Coronary artery (tissue), 2 donors: Measurements from ENCODE around the gene SLC13A1.

Experiments
- DNase-seq: peaks from one replicate; pipeline ENCODE4 v3.0.0-alpha.2; 2017; ENCODE audit warnings: low spot score
- H3K27ac ChIP-seq, 2 donors: fragments of 200-600 bp; sonication (generic); one replicate each; pipeline ENCODE4 v1.5.1; 2016 to 2019
- H3K4me3 ChIP-seq: fragments of 200-600 bp; sonication (generic); 2 replicates; pipeline ENCODE4 v1.5.1; 2016; ENCODE audit warnings: mild to moderate bottlenecking, moderate library complexity
- TF ChIP-seq, protein P1 (sequence below): fragments of 200-600 bp; sonication (generic); IDR thresholded peaks from one replicate; pipeline ENCODE4 v1.5.1; 2019; ENCODE audit warnings: antibody characterized with exemption

Gene SLC13A1

DNA sequence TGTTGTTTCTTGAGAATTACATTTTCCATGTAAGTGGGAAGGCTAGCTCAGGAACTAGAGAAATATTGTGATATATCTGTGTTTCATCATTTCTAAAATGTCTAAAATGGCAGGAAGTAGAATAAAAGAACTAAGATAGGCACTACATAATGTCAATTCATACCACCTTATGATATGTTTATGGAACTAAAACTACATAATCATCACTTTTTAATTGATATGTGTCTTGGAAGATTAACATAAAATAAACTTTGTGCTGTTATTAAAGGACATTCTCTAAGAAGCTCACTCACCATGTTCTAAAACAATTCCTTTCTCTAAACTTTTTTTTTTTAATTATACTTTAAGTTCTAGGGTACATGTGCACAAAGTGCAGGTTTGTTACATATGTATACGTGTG is 120.7 kb downstream of the SLC13A1 start:
- H3K27ac ChIP-seq, result no peak overlapping the region
- H3K4me3 ChIP-seq, result no peak overlapping the region
- TF ChIP-seq, protein P1, sequence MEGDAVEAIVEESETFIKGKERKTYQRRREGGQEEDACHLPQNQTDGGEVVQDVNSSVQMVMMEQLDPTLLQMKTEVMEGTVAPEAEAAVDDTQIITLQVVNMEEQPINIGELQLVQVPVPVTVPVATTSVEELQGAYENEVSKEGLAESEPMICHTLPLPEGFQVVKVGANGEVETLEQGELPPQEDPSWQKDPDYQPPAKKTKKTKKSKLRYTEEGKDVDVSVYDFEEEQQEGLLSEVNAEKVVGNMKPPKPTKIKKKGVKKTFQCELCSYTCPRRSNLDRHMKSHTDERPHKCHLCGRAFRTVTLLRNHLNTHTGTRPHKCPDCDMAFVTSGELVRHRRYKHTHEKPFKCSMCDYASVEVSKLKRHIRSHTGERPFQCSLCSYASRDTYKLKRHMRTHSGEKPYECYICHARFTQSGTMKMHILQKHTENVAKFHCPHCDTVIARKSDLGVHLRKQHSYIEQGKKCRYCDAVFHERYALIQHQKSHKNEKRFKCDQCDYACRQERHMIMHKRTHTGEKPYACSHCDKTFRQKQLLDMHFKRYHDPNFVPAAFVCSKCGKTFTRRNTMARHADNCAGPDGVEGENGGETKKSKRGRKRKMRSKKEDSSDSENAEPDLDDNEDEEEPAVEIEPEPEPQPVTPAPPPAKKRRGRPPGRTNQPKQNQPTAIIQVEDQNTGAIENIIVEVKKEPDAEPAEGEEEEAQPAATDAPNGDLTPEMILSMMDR, result no peak
- DNase-seq, result no peak

DNA sequence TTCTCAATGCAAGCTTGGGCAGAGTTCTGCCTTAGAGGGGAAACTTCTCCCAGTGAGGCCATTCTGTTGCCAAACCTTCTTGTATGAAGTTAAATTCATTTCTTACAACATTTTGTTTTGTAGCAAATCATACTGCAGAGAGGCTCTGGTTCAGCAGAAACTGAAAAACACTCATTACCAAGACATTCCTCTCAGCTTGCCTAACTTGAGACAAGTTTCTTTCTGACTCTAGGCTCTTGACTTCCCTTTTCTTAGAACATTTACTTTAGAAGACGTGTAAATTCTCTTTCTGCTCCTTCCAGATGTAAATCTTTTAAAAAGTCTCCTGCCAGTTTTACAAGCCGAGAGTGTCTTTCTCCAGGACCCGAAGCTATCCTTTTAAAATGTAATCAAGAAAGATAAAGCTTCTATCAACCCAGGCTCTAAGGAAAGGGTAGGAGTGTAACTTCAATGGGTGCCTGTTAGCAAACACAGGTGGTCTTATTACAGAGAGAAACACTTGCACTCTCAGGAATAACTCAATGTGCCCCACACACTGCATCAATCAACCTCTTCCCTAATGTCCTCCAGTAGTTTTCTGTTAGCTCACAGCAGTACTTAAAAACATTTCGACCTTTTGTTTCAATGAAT is 123.8 kb downstream of the SLC13A1 start:
- H3K4me3 ChIP-seq, result no peak overlapping the region
- TF ChIP-seq, protein P1, result no peak
- H3K27ac ChIP-seq, result no peak overlapping the region
- no peak for DNase-seq

DNA sequence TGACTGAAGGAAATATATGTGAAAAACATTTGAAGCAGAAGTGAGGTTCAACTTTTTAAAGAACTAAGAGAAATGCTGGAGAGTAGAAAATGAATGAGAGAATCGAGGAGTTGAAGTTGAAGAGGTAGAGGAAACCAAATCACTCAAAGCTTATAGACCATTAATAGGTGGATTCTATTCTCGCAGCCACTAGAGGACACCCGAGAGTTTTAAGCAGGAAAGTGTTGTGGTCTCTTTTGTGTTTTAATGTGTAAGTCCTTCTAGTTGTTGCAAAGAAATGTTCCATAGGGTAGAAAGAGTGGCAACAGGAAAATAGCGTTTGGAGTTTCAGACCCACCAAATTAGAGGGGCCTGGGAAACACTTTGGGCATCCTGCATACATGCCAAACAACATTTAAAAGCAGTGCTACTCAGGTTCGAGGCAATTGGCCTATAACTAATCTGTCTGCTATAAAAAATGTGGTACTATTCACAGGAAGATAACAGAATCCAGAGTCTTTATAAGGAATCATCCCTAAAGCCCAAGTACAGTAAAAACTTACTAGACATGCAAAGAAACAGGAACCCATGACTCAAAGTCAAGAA is 129.0 kb downstream of the SLC13A1 start:
- Histone ChIP-seq H3K27ac (no peak overlapping the region), H3K4me3 (no peak overlapping the region)
- DNase-seq, result no peak
- TF ChIP-seq, protein P1, result no peak

DNA sequence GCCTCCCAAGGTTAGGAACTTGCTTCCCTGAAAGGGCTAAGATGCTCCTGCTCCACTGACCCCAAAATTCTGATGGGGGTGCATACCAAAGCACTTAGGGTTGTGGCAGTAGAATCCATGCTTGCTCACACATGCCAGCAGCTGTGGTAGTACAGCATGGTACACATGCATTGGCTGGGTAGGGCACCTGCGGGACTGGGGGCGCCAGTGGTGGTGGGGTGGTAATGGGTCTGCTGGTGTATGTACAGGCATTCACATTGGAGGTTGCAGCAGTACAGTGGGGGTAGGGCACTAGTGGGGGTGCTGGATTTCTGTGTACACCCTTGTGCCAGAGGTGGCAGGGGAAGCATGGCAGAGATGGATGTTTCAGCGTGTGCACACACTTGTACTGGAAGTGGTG is 132.0 kb downstream of the SLC13A1 start:
- TF ChIP-seq, protein P1, result no peak
- no peak for DNase-seq
- Histone ChIP-seq H3K4me3 (no peak overlapping the region), H3K27ac (no peak overlapping the region)
